K562 (cell line): ENCODE measurements around the gene KLRF1.

Source experiments
- TAF9B ChIP-seq: fragments of 450-650 bp; IDR thresholded peaks from 2 replicates; pipeline ENCODE4 v1.6.1; 2018; ENCODE audit warnings: mild to moderate bottlenecking; ENCODE audit not compliant: partially characterized antibody
- TEAD4 ChIP-seq, 2 experiments: sonication (generic) in 1 of 2; formaldehyde crosslinking in 1 of 2; IDR thresholded peaks; 2 replicates each; pipeline versions ENCODE4 v1.6.1 to v1.8.0; 2012 to 2022; ENCODE audit warnings: borderline replicate concordance in 1 of 2, inconsistent platforms in 1 of 2, low read length in 1 of 2, mild to moderate bottlenecking in 1 of 2, missing genetic modification reagents in 1 of 2

GRCh38 chr12:9811621-9812020 lies 15.7 kb upstream of the KLRF1 start:
- no peak for TF ChIP-seq TEAD4 (IDR thresholded peaks at IDR 0.05; ENCODE audit: low read length)
- no peak for TF ChIP-seq TEAD4 (CRISPR knock-in tag; IDR thresholded peaks at IDR 0.05; ENCODE audit: borderline replicate concordance)
- no peak for TF ChIP-seq TAF9B
